Endothelial cell of umbilical vein (primary cell): ENCODE measurements around the gene OLFM2.

Experiments used
- GATA2 ChIP-seq: IDR thresholded peaks from 2 replicates; pipeline ENCODE4 v1.7.0; 2011; ENCODE audit warnings: low read depth, mild to moderate bottlenecking, moderate library complexity, mixed read lengths, low read length; ENCODE audit not compliant: insufficient read length, insufficient read depth
- POLR2A ChIP-seq: IDR thresholded peaks from 2 replicates; pipeline ENCODE4 v1.6.1; 2012; ENCODE audit warnings: low read depth, mild to moderate bottlenecking, control low read depth, low read length
- POLR2AphosphoS5 ChIP-seq: IDR thresholded peaks from 2 replicates; pipeline ENCODE4 v1.6.1; 2012; ENCODE audit warnings: low read depth, mild to moderate bottlenecking, control low read depth, low read length, moderate library complexity; ENCODE audit not compliant: insufficient read depth
- TF ChIP-seq, protein P1 (sequence below), 2 donors: IDR thresholded peaks; 1 replicate in 1 of 2; 2 replicates in 1 of 2; pipeline ENCODE4 v1.5.1; 2011; ENCODE audit warnings: low read length in 2 of 2, mild to moderate bottlenecking in 2 of 2, moderate library complexity in 2 of 2, control low read depth in 1 of 2, inconsistent platforms in 1 of 2, low read depth in 1 of 2; ENCODE audit not compliant: insufficient read depth in 1 of 2; ENCODE audit errors: extremely low read depth in 1 of 2

DNA sequence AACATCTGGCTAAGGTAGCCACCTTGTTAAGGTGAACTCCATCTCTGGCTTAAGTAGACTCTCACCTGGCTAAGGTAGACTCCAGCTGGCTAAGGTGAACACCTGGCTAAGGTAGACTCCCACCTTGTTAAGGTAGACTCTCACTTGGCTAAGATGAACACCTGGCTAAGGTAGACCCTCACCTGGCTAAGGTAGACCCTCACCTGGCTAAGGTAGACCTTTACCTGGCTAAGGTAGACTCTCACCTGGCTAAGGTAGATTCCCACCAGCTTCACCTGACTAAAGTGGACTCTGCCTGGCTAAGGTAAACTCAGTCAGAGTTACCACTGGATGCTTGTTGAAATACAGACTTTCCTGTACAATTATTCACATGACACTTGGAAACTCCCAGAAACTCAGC is 77.5 kb downstream of the OLFM2 start:
- TF ChIP-seq, protein P1, sequence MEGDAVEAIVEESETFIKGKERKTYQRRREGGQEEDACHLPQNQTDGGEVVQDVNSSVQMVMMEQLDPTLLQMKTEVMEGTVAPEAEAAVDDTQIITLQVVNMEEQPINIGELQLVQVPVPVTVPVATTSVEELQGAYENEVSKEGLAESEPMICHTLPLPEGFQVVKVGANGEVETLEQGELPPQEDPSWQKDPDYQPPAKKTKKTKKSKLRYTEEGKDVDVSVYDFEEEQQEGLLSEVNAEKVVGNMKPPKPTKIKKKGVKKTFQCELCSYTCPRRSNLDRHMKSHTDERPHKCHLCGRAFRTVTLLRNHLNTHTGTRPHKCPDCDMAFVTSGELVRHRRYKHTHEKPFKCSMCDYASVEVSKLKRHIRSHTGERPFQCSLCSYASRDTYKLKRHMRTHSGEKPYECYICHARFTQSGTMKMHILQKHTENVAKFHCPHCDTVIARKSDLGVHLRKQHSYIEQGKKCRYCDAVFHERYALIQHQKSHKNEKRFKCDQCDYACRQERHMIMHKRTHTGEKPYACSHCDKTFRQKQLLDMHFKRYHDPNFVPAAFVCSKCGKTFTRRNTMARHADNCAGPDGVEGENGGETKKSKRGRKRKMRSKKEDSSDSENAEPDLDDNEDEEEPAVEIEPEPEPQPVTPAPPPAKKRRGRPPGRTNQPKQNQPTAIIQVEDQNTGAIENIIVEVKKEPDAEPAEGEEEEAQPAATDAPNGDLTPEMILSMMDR (IDR thresholded peaks at IDR 0.05; ENCODE audit: extremely low read depth in 1 of 2, insufficient read depth in 1 of 2, low read depth in 1 of 2, low read length in 2 of 2) = no peak
- no peak for TF ChIP-seq POLR2A
- no peak for TF ChIP-seq POLR2AphosphoS5
- no peak for TF ChIP-seq GATA2
